HEK293T (cell line): ENCODE results near the gene OR52N2.

Experiments used
- FOXK2 ChIP-seq: fragments of 450-650 bp; IDR thresholded peaks from 2 replicates; pipeline ENCODE4 v1.6.1; 2016; ENCODE audit warnings: mild to moderate bottlenecking
- FOXM1 ChIP-seq: fragments of 450-650 bp; IDR thresholded peaks from 2 replicates; pipeline ENCODE4 v1.6.1; 2017; ENCODE audit warnings: mild to moderate bottlenecking, borderline replicate concordance
- HDGF ChIP-seq: fragments of 450-650 bp; IDR thresholded peaks from 2 replicates; pipeline ENCODE4 v1.6.1; 2017; ENCODE audit warnings: antibody characterized with exemption, borderline replicate concordance
- L3MBTL2 ChIP-seq: fragments of 450-650 bp; conservative IDR thresholded peaks from 2 replicates; pipeline ENCODE4 v1.6.1; 2016; ENCODE audit warnings: mild to moderate bottlenecking
- LEF1 ChIP-seq: fragments of 450-650 bp; IDR thresholded peaks from 2 replicates; pipeline ENCODE4 v1.6.1; 2017; ENCODE audit warnings: mild to moderate bottlenecking, borderline replicate concordance
- ZNF384 ChIP-seq: fragments of 450-650 bp; IDR thresholded peaks from 2 replicates; pipeline ENCODE4 v1.6.1; 2016

GRCh38 chr11:5846701-5847100, 38.0 kb downstream of the OR52N2 start:
- TF ChIP-seq FOXM1 (no peak), LEF1 (no peak), ZNF384 (no peak), L3MBTL2 (no peak), FOXK2 (no peak), HDGF (no peak)
